22Rv1 (cell line): ENCODE results near the gene GALNTL6.

ENCODE experiments used
- ZFX ChIP-seq: fragments of 450-650 bp; IDR thresholded peaks from 2 replicates; pipeline ENCODE4 v1.6.1; 2017; ENCODE audit warnings: antibody characterized with exemption, borderline replicate concordance
- TF ChIP-seq, protein P1 (sequence below): fragments of 450-650 bp; IDR thresholded peaks from 2 replicates; pipeline ENCODE4 v1.5.1; 2017; ENCODE audit warnings: mild to moderate bottlenecking

DNA sequence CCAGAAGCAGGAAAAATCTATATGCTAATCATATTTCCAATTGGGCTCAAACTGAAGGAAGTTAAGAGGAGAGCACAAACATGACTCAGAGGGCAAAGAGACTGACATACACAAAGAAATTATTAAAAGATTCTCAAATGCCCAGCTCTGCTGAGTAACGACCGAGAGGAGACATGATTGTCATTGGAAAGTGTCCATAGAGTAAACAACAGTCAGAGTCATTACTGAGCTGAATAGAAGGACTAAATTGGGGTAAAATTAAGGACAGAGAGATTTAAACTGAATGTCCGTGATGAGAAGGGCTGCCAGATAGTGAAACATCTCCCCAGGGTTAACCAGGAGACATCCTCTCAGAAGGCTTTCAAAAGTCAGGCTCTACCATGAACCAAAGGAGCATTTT lies 1244.2 kb downstream of the GALNTL6 start:
- TF ChIP-seq, protein P1, sequence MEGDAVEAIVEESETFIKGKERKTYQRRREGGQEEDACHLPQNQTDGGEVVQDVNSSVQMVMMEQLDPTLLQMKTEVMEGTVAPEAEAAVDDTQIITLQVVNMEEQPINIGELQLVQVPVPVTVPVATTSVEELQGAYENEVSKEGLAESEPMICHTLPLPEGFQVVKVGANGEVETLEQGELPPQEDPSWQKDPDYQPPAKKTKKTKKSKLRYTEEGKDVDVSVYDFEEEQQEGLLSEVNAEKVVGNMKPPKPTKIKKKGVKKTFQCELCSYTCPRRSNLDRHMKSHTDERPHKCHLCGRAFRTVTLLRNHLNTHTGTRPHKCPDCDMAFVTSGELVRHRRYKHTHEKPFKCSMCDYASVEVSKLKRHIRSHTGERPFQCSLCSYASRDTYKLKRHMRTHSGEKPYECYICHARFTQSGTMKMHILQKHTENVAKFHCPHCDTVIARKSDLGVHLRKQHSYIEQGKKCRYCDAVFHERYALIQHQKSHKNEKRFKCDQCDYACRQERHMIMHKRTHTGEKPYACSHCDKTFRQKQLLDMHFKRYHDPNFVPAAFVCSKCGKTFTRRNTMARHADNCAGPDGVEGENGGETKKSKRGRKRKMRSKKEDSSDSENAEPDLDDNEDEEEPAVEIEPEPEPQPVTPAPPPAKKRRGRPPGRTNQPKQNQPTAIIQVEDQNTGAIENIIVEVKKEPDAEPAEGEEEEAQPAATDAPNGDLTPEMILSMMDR: no peak
- TF ChIP-seq ZFX: no peak
